GM10266 (cell line): ENCODE measurements around the gene MBD5.

Experiments used
- DNase-seq: peaks from one replicate; pipeline ENCODE4 v3.0.0; 2012; ENCODE audit errors: extremely low spot score
- TF ChIP-seq, protein P1 (sequence below): IDR thresholded peaks from 2 replicates; pipeline ENCODE4 v1.5.1; 2012; ENCODE audit warnings: mild to moderate bottlenecking, low read depth; ENCODE audit not compliant: control insufficient read depth, insufficient read depth; ENCODE audit errors: missing control alignments

The MBD5 gene

DNA sequence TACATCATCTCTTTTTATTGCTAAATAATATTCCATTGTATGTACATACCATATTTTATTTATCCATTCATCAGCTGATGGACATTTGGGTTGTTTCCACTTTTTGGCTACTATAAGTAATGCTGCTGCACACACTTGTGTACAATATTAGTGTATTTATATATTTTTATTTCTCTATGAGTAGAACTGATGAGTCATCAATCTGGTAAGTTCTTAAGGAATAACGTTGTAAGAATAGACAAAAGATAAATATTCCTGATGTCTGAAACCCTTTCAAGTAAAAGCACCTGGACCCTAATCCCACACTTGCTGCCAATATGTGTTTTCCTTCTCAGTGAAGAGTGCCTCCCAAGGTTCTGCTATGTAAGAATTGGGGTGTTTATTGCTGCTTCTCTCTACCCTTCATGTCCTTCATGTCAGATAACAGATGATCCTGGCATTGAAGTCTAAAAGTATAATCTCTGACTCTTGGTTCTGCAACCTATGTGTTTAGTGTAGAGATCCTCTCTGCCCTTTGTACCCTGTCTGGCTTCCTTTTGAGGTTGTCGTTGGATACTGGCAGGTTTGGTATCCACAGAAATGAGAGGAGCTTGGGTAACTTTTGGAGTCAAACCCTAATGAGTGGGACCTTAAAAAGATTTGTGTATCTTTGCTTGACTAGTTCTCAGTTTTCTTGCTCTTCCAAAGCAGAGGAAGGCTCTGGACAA is 330.7 kb downstream of the MBD5 start:
- DNase-seq: no peak

DNA sequence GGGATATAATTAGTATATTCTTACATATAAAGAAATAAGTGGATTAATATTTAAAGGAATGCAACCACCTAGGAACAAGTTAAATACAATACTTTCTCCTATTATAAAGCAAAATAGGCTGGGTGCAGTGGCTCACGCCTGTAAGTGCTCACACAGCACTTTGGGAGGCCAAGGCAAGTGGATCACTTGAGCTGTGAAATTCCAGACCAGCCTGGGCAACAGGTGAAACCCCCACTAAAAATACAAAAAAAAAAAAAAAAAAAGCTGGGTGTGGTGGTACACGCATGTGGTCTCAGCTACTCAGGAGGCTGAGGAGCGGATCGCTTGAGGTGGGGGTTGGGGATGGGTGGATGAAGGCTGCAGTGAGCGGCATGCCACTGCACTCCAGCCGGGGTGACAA is 337.5 kb downstream of the MBD5 start:
- DNase-seq: no peak
- TF ChIP-seq, protein P1, sequence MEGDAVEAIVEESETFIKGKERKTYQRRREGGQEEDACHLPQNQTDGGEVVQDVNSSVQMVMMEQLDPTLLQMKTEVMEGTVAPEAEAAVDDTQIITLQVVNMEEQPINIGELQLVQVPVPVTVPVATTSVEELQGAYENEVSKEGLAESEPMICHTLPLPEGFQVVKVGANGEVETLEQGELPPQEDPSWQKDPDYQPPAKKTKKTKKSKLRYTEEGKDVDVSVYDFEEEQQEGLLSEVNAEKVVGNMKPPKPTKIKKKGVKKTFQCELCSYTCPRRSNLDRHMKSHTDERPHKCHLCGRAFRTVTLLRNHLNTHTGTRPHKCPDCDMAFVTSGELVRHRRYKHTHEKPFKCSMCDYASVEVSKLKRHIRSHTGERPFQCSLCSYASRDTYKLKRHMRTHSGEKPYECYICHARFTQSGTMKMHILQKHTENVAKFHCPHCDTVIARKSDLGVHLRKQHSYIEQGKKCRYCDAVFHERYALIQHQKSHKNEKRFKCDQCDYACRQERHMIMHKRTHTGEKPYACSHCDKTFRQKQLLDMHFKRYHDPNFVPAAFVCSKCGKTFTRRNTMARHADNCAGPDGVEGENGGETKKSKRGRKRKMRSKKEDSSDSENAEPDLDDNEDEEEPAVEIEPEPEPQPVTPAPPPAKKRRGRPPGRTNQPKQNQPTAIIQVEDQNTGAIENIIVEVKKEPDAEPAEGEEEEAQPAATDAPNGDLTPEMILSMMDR: no peak

More for the DNA sequence above, 330.7 kb downstream of the MBD5 start:
- TF ChIP-seq, protein P1: no peak

DNA sequence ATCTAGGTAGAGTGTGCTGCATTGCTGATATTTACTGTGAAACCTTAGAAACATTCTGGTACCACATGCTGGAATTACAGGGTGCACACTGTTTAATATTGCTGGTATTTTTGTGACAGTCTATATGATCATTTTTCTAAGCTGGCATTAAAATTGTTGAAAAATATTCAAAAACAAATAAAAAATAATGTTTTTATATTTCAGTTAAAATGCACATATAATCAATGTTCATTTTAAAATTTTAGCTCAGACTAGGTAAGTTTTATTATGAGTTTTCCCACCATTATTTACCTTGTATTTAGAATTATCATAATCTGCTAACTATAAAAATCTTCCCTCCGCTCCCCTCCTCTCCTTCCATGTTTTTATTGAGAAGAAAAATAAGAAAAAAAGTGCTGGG is 339.8 kb downstream of the MBD5 start:
- no peak for DNase-seq
- TF ChIP-seq, protein P1: no peak

DNA sequence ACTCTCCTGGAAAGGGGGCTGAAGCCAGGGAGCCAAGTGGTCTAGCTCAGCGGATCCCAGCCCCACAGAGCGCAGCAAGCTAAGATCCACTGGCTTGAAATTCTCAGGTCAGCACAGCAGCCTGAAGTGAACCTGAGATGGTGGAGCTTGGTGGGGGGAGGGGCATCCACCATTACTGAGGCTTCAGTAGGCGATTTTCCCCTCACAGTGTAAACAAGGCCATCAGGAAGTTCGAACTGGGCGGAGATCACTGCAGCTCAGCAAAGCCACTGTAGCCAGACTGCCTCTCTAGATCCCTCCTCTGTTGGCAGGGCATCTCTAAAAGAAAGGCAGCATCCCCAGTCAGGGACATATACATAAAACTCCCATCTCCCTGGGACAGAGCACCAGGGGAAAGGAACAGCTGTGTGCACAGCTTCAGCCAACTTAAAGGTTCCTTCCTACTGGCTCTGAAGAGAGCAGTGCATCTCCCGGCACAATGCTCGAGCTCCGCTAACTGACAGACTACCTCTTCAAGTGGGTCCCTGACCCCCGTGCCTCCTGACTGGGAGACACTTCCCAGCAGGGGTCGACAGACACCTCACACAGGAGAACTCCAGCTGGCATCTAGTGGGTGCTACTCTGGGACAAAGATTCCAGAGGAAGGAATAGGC is 341.4 kb downstream of the MBD5 start:
- no peak for DNase-seq
- TF ChIP-seq, protein P1: no peak

DNA sequence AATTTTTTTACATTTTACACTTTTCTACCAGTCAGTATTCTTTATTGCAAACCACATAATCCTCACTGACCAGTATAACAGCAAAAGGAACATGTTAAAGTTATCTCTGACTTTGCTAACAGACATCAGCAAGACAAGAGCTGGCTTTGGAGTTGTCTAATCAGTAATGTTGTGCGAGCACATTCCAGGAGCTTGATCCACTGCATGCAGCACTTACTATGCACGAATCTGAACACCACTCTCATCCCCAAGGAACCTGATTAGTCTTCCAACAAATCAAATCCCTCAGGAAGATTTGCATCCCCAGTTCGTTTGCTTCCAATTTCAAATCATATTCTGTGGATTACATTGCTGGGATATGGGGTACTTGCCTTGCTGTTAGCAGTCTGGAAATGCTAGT is 354.3 kb downstream of the MBD5 start:
- DNase-seq: no peak
- TF ChIP-seq, protein P1: no peak

DNA sequence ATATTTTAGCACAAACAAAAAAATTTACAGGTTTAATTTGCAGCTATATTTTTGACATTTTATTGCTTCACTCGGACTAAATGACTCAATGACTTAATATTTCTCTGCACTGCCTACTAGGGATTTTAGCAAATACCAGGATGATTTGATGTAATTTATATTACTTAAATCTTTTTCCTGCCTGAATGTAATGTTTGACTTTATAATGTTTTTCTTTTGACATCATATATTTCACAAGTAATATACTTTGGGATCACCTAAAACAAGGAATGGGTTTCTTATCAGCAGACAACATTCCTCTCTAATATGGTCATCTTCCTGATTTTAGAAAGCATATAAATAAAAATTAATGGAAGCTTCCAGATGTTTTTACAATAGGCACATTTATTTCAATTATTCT is 370.4 kb downstream of the MBD5 start:
- no peak for DNase-seq

More for the DNA sequence above, 370.4 kb downstream of the MBD5 start:
- TF ChIP-seq, protein P1: no peak
